H9 (cell line): ENCODE results near the gene WDR59. TPM values are rescaled to one million over a fixed set of nuclear protein-coding genes. Genes with fewer than 3 reads are reported as not detected.

ENCODE experiments used
- DNase-seq: peaks from one replicate; pipeline ENCODE4 v3.0.0-alpha.2; 2017
- H2AFZ ChIP-seq: one replicate; pipeline ENCODE4 v1.6.1; 2013; ENCODE audit warnings: mild to moderate bottlenecking, low read length, control low read depth, moderate library complexity
- H2AK5ac ChIP-seq: 2 replicates; pipeline ENCODE4 v1.6.1; 2013; ENCODE audit warnings: low read length, control low read depth, mixed read lengths; ENCODE audit not compliant: insufficient read length
- H2BK120ac ChIP-seq: one replicate; pipeline ENCODE4 v1.6.1; 2013; ENCODE audit warnings: low read depth, mild to moderate bottlenecking, low read length, control low read depth, inconsistent platforms; ENCODE audit not compliant: poor library complexity, severe bottlenecking
- H2BK12ac ChIP-seq: 2 replicates; pipeline ENCODE4 v1.6.1; 2013; ENCODE audit warnings: low read length, control low read depth, mixed read lengths, low read depth; ENCODE audit not compliant: insufficient read length
- H2BK15ac ChIP-seq: 2 replicates; pipeline ENCODE4 v1.6.1; 2013; ENCODE audit warnings: low read depth, low read length, control low read depth
- H2BK20ac ChIP-seq: one replicate; pipeline ENCODE4 v1.6.1; 2013; ENCODE audit warnings: low read depth, mild to moderate bottlenecking, low read length, control low read depth, inconsistent platforms; ENCODE audit not compliant: poor library complexity, severe bottlenecking
- H2BK5ac ChIP-seq: 2 replicates; pipeline ENCODE4 v1.6.1; 2013; ENCODE audit warnings: low read length, control low read depth, mixed read lengths; ENCODE audit not compliant: insufficient read length
- H3K14ac ChIP-seq: 2 replicates; pipeline ENCODE4 v1.6.1; 2013; ENCODE audit warnings: low read length, control low read depth; ENCODE audit not compliant: insufficient read depth
- H3K18ac ChIP-seq: 2 replicates; pipeline ENCODE4 v1.6.1; 2013; ENCODE audit warnings: low read depth, mild to moderate bottlenecking, mixed read lengths, low read length, control low read depth; ENCODE audit not compliant: insufficient read length
- H3K23ac ChIP-seq: 2 replicates; pipeline ENCODE4 v1.6.1; 2013; ENCODE audit warnings: low read length, control low read depth, mixed read lengths, low read depth; ENCODE audit not compliant: insufficient read length
- H3K23me2 ChIP-seq: 2 replicates; pipeline ENCODE4 v1.6.1; 2013; ENCODE audit warnings: low read depth, mild to moderate bottlenecking, mixed read lengths, low read length, control low read depth; ENCODE audit not compliant: insufficient read length, poor library complexity, severe bottlenecking
- H3K27ac ChIP-seq: 2 replicates; pipeline ENCODE4 v1.5.1; 2013; ENCODE audit warnings: low read length, control low read depth, mixed read lengths, low read depth; ENCODE audit not compliant: insufficient read length
- H3K27me3 ChIP-seq: 2 replicates; pipeline ENCODE4 v1.6.1; 2013; ENCODE audit warnings: low read length, control low read depth, inconsistent platforms; ENCODE audit not compliant: insufficient read depth
- H3K4ac ChIP-seq: 2 replicates; pipeline ENCODE4 v1.6.1; 2013; ENCODE audit warnings: low read depth, mild to moderate bottlenecking, control low read depth, inconsistent platforms, low read length, moderate library complexity
- H3K4me1 ChIP-seq: 2 replicates; pipeline ENCODE4 v1.6.1; 2013; ENCODE audit warnings: low read length, control low read depth, inconsistent platforms; ENCODE audit not compliant: insufficient read depth
- H3K4me2 ChIP-seq: 2 replicates; pipeline ENCODE4 v1.6.1; 2013; ENCODE audit warnings: low read length, control low read depth, mixed read lengths; ENCODE audit not compliant: insufficient read length, insufficient read depth
- H3K56ac ChIP-seq: 2 replicates; pipeline ENCODE4 v1.6.1; 2013; ENCODE audit warnings: low read depth, mild to moderate bottlenecking, mixed read lengths, low read length, control low read depth; ENCODE audit not compliant: insufficient read length
- H3K79me1 ChIP-seq: 2 replicates; pipeline ENCODE4 v1.6.1; 2013; ENCODE audit warnings: low read depth, mild to moderate bottlenecking, moderate library complexity, low read length, control low read depth, inconsistent platforms; ENCODE audit not compliant: insufficient read depth, poor library complexity, severe bottlenecking
- H3K79me2 ChIP-seq: 2 replicates; pipeline ENCODE4 v1.6.1; 2013; ENCODE audit warnings: low read length, control low read depth, inconsistent platforms; ENCODE audit not compliant: insufficient read depth
- H3K9ac ChIP-seq: 2 replicates; pipeline ENCODE4 v1.6.1; 2013; ENCODE audit warnings: low read length, control low read depth, mixed read lengths; ENCODE audit not compliant: insufficient read length; ENCODE audit errors: extremely low read depth
- H3K9me3 ChIP-seq: one replicate; pipeline ENCODE4 v1.6.1; 2013; ENCODE audit warnings: low read depth, low read length, inconsistent platforms; ENCODE audit not compliant: control insufficient read depth
- H3T11ph ChIP-seq: one replicate; pipeline ENCODE4 v1.6.1; 2013; ENCODE audit warnings: mild to moderate bottlenecking, low read length, control low read depth, inconsistent platforms
- H4K20me1 ChIP-seq: one replicate; pipeline ENCODE4 v1.6.1; 2013; ENCODE audit not compliant: control insufficient read depth, insufficient read length, insufficient read depth
- H4K5ac ChIP-seq: 2 replicates; pipeline ENCODE4 v1.6.1; 2013; ENCODE audit warnings: low read depth, mild to moderate bottlenecking, mixed read lengths, low read length, control low read depth; ENCODE audit not compliant: insufficient read length
- H4K8ac ChIP-seq: replicated peaks from 2 replicates; pipeline ENCODE4 v1.6.1; 2013; ENCODE audit warnings: low read length, control low read depth, mixed read lengths, low read depth; ENCODE audit not compliant: insufficient read length
- H4K91ac ChIP-seq: 2 replicates; pipeline ENCODE4 v1.6.1; 2013; ENCODE audit warnings: low read depth, mild to moderate bottlenecking, moderate library complexity, mixed read lengths, low read length, control low read depth; ENCODE audit not compliant: insufficient read length
- H3K27ac Mint-ChIP-seq, 3 experiments: 2 replicates in 2 of 3; 3 replicates in 1 of 3; pipeline ENCODE4 v1.8.0; 2020 to 2021; ENCODE audit warnings: mixed read lengths in 3 of 3, mild to moderate bottlenecking in 1 of 3, moderate library complexity in 1 of 3
- H3K27me3 Mint-ChIP-seq: 2 replicates; pipeline ENCODE4 v1.8.0; 2021; ENCODE audit warnings: low read depth, mild to moderate bottlenecking, moderate library complexity, mixed read lengths
- H3K36me3 Mint-ChIP-seq, 3 experiments: 2 replicates in 2 of 3; 3 replicates in 1 of 3; pipeline ENCODE4 v1.8.0; 2020 to 2021; ENCODE audit warnings: low read depth in 3 of 3, mixed read lengths in 3 of 3; ENCODE audit not compliant: insufficient read depth in 1 of 3
- H3K4me1 Mint-ChIP-seq, 2 experiments: 2 replicates each; pipeline ENCODE4 v1.8.0; 2020; ENCODE audit warnings: mixed read lengths in 2 of 2
- H3K4me3 Mint-ChIP-seq, 2 experiments: 2 replicates in 1 of 2; 3 replicates in 1 of 2; pipeline ENCODE4 v1.8.0; 2020 to 2021; ENCODE audit warnings: mild to moderate bottlenecking in 2 of 2, mixed read lengths in 2 of 2, moderate library complexity in 1 of 2
- H3K9me3 Mint-ChIP-seq, 2 experiments: 2 replicates in 1 of 2; 3 replicates in 1 of 2; pipeline ENCODE4 v1.8.0; 2020; ENCODE audit warnings: mild to moderate bottlenecking in 2 of 2, mixed read lengths in 2 of 2, moderate library complexity in 1 of 2
- CTCF ChIP-seq: fragments of 200-600 bp; sonication (generic); conservative IDR thresholded peaks from 3 replicates; pipeline ENCODE4 v1.8.0; 2021; ENCODE audit warnings: antibody characterized with exemption, mild to moderate bottlenecking
- WGBS: extraction: QIAGEN DNeasy Blood & Tissue Kit; methylation state at CpG from one replicate; pipeline ENCODE4 v1.1.7; 2013; ENCODE audit warnings: missing lambda C conversion rate, low lambda C conversion rate, mixed read lengths; ENCODE audit not compliant: insufficient read length; ENCODE audit errors: extremely low coverage; 5-methylcytosine and 5-hydroxymethylcytosine counted together
- total RNA-seq: library from RNA; stranded (reverse); gene quantifications from 2 replicates; pipeline ENCODE4 v1.2.1, GENCODE V29; 2021

The WDR59 gene
- total RNA-seq, 1 experiment from 2014 or later, result 97.5 TPM

GRCh38 chr16:74929636-74930035, 55.3 kb downstream of the WDR59 start:
- no peaks in the 10 kb centered on the region for H3K27me3 Mint-ChIP-seq
- H4K20me1 ChIP-seq, result no peaks in the 10 kb centered on the region
- no peaks in the 10 kb centered on the region for H3K23me2 ChIP-seq
- H3K14ac ChIP-seq, result no peak overlapping the region
- H3K27ac Mint-ChIP-seq, result no peak overlapping the region
- H2AK5ac ChIP-seq, result no peak overlapping the region
- H4K8ac ChIP-seq, result no peak overlapping the region
- H2BK5ac ChIP-seq, result no peak overlapping the region
- no peaks in the 10 kb centered on the region for H3K9me3 Mint-ChIP-seq
- no peaks in the 10 kb centered on the region for H3K4me1 ChIP-seq
- no peaks in the 10 kb centered on the region for H3K79me1 ChIP-seq
- no CpG with 5 or more reads among the region's 2 CpGs for WGBS
- no peak overlapping the region for H3K56ac ChIP-seq
- H3K18ac ChIP-seq, result no peak overlapping the region
- no peaks in the 10 kb centered on the region for H3K27me3 ChIP-seq
- H3K9ac ChIP-seq, result no peak overlapping the region
- H4K91ac ChIP-seq, result no peak overlapping the region
- H4K5ac ChIP-seq, result no peak overlapping the region
- no peak overlapping the region for H3K4me2 ChIP-seq
- no peak overlapping the region for H2AFZ ChIP-seq
- H2BK15ac ChIP-seq, result no peak overlapping the region
- H3T11ph ChIP-seq, result no peak overlapping the region
- H3K4me3 Mint-ChIP-seq, result no peak overlapping the region
- no peak overlapping the region for H3K4ac ChIP-seq
- DNase-seq, result no peak
- H2BK12ac ChIP-seq, result no peak overlapping the region
- no peak overlapping the region for H3K23ac ChIP-seq
- no peak for TF ChIP-seq CTCF
- H3K36me3 Mint-ChIP-seq, result peaks cover 10 to 53% (median 31%) of the 10 kb centered on the region in 3 experiments; a peak in 6 of 7 replicates
- H3K27ac ChIP-seq, result no peak overlapping the region
- H2BK120ac ChIP-seq, result no peak overlapping the region
- no peaks in the 10 kb centered on the region for H3K4me1 Mint-ChIP-seq
- no peak overlapping the region for H2BK20ac ChIP-seq
- no peaks in the 10 kb centered on the region for H3K9me3 ChIP-seq
- H3K79me2 ChIP-seq, result no peaks in the 10 kb centered on the region
